DLD1 (cell line): ENCODE measurements around the gene CLEC6A.
"Not testable (repeated sequence)": the region's sequence is repeated elsewhere in the genome, so short reads cannot be mapped to it uniquely, and the experiment has no call there.

ENCODE experiments used
- in situ Hi-C: cut with HindIII; loops from 2 replicates; pipeline ENCODE4 v1.10.0; 2017; ENCODE audit warnings: low sequenced_read_pairs

The CLEC6A gene

DNA sequence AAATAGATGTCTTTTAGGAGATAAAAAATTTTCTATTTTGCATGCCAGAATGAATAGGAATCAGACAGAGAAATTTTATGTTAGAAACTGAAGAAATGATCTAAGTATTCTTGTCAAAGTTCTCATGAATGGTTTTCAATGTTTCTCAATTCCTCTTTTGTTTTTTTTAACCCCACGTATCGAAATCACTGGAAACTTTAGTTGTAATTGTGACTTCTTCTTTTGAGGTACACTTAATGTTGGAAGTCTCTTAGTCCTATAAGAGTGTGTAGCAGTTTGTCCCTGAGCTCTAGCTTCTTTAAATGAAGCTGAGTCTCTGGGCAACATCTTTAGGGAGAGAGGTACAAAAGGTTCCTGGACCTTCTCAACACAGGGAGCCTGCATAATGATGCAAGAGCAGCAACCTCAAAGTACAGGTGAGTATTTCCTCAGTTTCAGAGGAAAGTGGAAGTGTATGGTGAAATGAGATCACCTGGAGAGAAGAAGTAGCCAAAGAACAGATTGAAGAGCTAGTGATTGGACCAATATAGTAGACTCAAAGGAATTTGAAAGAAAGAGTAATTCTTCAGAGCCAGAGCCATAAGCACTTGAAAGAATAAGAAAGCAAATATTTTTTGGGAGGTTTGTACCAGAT lies at the start of gene CLEC6A:
Gene CLEC6A (plus strand): TSS at position 236 of the 634 bp plus-strand sequence. CDS start 150 bp downstream, at position 386.
- in situ Hi-C loops = no loop called here

DNA sequence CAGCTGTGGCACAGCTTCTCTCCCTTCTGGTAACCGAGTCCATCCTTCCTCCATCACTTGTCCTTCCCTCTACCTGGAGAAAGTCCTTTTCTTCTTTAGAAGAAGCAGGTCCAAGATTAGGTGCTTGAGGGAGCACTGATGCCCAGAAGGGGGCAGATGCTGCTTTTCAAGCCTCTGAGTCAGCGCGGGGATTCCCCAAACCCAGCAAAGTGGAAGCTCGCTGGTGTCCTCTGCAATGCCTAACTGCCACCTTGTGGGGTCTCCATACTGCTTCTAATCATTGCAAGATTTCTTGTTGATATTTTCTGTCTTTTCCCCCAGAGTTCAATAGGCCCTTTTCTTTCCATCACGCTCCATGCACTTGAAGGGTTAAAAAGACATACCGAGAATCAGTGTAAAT lies 36.2 kb upstream of the CLEC6A start:
- in situ Hi-C loops = not testable (repeated sequence)

DNA sequence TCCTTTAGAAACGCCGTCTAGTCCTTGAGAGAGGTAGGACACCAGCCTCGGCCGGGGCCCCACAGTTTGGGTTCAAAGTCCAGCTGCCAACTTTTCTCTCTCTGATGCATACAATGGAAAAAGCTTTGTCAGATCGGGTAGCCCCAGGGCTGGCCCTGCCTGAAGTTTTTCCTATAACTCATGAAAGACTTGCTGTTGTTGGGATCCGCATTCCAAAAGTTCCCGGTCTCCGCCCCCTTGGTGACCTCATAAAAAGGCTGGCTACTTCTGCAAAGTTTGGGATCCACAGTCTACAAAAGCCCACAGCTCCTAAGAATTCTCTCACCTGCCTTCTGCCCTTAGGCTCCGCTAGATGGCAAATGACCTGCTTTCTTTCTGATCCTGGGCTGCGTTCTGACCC lies 35.3 kb upstream of the CLEC6A start:
- in situ Hi-C loops = no loop called here

DNA sequence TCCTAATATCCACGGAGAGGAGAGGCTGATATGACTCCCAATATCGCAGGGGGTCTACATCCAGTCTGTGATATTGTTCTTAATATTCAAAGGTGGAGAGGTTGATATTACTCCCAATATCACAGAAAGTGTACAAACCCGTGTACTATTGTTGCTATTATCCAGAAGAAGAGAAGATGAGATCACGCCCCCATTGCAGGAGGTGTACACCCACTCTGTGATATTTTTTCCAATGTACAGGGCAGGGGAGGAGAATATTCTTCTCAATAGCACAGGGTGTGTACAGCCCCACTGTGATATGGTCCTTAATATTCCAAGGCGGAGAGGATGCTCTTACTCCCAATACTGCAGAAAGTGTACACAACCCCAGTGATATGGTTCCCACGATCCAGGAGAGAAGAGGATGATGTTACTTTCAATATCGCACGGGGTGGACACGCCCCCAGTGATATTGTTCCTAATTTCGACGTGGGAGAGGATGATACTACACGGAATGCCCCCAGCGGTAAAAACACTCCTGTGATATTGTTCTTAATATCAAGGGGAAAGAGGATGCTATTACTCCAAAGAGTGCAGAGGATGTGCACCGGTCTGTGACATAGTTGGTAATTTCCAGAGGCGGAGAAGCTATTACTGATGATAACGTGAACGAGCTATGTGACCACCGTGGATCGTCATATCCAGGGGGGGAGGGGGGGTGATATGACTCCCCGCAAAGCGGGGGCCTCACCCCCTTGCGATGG lies 11.1 kb upstream of the CLEC6A start:
- in situ Hi-C loops = not testable (repeated sequence)

DNA sequence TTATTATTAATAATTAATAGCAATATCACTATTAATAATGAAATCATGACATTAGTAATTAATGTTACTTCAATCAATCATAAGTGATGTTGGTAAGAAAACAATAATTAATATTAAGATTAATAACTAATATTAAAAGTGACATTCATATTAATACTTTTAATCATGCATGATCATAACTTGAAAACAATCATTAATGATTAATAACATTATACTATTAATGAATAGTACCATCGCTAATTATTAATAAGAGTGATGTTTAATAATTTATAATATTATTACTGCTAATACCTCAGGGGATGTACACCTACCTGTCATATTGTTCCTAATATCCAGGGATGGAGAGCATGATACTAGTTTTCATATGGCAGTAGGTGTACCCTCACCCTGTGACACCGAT lies 10.0 kb upstream of the CLEC6A start:
- in situ Hi-C loops = no loop called here

DNA sequence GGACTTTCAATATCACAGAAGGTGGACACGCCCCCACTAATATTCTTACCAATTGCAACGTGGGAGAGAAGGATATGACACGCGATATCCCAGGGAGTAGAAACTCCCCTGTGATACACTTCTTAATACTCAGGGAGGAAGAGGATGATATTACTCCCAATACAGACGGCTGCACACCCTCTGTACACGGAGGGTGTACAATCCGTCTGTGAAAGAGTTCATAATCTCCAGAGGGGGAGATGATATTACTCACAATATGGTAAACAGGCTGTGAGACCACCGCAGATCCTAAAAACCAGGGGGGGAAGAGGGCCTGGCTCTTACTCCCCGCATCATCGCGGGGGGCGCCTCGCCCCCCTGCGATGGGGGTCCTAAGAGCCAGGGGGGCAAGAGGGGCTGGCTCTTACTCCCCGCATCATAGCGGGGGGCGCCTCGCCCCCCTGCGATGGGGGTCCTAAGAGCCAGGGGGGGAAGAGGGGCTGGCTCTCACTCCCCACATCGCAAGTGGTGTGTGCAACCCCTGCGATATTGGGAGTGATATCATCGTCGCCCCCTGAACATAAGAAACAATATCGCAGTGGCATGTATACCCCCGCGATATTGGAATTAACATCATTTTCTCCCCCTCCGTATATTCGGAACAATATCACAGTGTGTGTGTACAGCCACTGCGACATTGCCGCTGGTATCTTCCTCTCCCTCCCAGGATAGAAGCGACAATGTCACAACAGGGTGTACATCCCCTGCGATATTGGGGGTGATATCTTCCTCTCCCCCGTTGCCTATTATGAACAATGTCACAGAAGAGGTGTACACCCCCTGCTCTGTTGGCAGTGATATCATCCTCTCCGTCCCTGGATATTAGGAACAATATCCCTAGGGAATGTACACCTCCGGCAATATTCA lies 8.9 kb upstream of the CLEC6A start:
- in situ Hi-C loops = no loop called here

DNA sequence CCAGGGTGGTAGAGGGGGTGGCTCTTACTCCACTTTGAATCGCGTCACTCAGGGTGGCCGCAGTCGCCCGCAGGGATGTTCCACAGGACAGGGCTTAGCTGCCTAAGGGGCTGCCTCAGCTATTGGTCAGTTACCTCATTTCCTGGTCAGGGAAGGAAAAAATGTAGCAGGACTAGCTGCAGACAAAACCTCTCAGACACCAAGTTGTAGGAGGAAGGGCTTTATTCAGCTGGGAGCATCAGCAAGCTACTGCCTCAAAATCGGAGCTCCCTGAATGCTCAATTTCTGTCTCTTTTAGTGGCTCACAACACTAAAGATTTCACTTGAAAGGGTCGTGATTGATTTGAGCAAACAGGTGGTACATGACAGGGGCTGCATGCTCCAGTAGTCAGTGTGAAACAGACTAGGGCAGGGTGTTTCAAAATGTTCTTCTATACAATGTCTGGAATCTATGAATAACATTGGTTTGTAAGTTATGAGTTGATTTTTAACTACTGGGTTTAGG lies 6.4 kb upstream of the CLEC6A start:
- in situ Hi-C loops = no loop called here

DNA sequence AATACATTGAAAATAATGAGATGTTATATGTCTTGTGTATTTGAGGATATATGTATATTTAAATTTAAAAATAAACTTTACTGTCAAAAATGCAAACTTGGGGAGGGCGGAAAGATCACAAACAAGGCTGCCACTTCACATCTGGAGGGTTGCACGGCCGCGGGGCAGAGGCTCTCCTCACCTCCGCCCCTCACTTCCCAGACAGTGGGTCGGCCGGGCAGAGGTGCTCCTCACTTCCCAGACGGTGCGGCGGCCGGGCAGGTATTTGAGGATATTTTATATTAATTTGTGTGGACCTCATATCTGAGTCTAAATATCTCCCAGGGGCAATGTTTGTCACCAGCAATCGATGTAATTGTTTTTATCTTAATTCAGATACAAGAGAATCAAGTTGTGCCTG lies 3.7 kb upstream of the CLEC6A start:
- in situ Hi-C loops = no loop called here

DNA sequence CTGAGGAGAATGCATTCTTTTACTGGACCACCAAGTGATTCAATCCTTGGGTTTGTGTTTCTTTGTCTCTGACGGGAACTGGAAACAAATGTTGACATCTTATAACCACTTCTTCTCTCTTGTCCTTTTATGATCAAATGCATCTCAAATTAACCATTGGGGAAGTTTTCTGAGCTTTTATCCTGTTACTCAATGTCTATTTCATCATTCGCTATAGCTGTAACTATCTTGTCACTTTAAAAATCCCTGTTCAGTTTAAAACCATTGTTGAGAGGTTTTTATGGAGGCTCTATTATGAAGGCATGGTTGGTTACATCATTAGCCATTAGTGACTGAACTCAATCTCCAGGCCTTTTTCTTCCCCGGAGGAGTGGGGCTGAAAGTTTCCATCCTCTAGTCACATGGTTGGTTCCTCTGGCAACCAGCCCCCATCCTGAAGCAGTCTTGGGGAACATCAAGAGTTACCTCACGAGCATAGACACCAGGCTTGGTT lies 2.7 kb upstream of the CLEC6A start:
- in situ Hi-C loops = no loop called here

DNA sequence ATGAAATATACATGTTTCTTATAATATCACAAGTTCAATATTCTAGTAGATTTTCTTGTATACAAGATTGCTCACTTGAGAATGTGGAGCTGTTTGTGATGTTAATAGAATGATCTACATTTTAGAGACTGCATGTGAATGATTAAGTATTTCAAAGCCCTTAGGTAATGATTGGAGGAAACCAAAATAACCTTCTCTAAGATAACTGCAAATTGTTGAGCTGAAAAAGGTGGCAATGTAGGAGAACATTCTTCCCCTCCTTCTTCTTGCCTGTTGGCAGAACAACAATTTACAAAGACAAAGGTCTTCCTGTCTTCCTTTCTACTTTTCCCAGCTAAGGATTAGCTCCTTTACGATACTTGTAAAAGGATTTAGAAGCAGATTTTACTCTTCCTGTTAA lies 2.0 kb upstream of the CLEC6A start:
- in situ Hi-C loops = no loop called here

DNA sequence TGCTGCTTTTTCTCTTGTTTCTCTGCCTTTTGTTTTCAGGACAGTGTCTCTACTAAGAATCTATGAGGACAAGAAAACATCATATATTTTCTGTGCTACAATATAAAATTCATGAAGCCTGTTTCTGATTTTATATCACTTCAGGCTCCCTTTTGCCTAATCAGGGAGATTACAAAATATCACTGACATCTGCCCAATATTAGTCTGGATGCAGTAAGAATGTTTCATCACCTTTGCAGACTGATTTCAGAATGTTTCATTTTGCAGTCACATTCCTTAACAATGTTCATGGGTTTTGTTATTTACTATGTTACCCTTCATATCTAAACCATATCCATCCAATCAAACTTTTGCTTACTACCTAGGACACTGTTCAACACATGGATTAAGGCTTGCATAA lies 491 bp upstream of the CLEC6A start:
- in situ Hi-C loops = no loop called here

DNA sequence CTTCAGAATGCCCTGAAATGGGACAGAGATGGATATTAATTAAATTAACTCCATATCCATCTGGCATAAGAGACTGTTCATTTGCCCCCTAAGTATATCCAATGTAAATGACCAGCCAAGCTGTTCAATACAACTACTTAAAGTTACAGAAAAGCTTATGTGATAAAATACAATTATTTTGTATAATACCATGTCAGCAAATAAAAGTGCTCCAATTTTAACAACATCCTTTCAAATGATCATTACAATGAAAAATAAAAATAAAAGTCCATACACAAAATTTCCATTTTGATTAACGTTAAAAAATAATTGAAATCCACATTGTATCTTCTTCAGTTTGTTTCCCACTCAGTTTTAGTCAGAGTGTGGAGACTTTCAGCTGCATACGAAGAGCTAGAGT lies 5.7 kb downstream of the CLEC6A start:
- in situ Hi-C loops = no loop called here

DNA sequence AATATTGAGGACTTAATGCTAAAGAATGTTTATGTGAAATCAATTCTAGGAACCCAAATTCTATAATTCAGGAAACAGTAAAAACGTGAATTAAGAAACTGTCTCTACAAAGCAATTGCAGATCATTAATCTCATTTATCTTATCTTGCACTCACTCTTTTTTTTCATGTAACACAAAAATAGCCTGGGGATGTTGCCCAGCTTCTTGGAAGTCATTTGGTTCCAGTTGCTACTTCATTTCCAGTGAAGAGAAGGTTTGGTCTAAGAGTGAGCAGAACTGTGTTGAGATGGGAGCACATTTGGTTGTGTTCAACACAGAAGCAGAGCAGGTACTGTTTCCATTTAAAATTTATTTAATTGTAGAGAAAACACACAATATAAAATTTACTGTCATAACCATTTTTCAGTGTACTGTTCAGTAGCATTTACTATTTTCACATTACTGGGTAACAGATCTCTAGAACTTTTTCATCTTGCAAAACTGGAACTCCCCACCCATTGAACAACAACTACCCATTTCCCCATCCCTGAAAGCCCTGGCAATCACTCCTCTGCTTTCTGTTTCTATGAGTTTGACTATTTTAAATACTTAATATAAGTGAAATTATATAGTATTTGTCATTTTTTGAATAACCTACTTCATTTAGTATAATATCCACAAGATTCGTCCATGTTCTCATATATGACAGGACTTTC lies 9.7 kb downstream of the CLEC6A start:
- in situ Hi-C loops = no loop called here

DNA sequence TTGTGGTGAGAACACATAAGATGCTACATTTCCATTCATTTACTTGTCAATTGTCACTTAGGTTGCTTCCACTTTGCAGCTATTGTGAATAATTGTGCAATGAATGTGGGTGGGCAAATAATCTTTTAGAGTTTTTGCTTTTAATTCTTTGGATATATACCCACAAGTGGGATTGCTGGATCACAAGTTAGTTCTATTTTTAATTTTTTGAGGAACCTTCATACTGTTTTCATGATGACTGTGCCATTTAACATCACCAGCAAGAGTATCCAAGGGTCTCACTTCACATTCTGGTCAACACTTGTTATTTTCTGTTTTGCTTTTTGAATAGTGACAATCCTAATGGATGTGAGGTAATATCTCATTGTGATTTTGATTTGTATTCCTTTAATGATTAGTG lies 10.5 kb downstream of the CLEC6A start:
- in situ Hi-C loops = no loop called here

DNA sequence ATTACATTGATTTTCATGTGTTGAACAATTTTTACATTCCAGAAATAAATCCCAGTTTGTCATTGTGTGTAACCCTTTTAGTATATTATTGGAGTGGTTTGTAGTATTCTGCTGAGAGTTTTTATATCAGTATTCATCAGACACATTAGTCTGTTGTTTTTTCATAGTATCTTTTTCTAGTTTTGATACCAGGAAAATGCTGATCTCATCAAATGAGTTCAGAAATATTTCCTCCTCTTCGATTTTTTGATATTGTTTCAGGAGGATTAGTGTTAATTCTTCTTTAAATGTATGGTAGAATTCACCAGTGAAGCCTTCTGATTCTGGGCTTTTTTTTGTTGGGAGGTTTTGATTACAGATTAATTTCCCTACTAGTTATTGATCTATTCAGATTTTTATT lies 15.3 kb downstream of the CLEC6A start:
- in situ Hi-C loops = no loop called here

DNA sequence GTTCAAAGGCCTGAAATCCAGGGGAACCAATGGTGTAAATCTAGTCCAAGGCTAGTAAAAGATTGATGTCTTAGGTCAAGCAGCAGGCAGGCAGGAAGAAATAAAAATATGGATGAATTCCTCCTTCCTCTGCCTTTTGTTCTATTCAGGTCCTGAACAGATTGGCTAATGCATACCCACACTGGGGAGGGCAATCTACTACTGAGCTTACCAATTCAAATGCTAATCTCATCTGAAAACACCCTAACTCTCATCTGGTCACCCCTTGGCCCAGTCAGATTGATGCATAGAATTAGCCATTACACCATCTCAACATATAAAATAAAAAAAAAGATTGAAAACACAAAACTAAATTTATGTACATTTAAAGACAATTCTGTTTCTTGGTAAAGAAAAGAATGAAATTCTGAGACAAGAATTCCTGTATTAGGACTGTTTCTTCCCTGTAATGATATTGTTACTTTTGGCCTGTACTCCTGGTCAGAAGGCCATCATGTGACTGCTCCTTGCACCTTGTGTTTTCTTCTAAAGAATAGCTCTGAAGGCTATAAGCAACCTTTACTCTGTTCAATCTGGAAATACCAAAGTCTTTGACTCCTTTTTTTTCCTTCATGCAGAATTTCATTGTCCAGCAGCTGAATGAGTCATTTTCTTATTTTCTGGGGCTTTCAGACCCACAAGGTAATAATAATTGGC lies 19.9 kb downstream of the CLEC6A start:
- in situ Hi-C loops = no loop called here

DNA sequence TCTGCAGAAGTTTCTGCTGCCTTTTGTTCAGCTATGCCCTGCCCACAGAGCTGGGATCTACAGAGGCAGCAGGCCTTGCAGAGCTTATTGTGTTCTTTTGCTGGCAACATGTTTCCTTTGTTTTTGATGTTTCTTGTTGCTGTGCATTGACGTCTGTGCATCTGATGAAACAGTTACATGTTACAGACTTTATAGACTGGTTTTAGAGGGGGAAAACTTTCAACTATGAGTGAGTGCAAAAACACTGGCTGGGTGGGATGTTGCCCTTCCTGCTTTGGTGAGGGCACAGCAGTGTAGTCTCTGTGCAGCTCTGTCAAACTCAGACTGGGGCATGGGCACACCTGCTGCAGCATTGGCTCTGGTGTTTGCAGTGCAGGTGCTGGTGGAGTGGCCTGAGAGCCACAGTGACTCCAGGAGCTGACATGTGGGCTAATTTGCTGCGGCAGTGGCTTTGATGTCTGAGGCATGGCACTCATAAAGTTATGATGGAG lies 26.9 kb downstream of the CLEC6A start:
- in situ Hi-C loops = no loop called here

DNA sequence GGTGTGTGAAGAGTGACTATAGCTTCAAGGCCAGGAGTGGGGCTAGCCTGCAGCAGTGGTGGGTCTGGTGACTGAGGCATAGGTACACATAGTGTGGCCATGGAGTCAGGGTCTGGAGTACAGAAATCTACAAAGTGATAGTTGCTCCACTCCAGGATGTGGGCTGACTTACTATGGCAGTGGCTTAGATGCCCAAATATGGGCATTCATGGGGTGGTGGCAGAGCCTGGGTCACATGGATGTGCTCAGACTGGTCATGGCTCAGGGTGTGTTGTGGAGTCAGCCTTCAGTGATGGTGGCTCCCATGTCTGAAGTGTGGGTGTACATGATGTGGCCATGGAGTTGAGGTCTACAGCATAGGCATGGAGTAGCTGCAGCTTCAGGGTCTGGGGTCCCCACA lies 27.3 kb downstream of the CLEC6A start:
- in situ Hi-C loops = no loop called here

DNA sequence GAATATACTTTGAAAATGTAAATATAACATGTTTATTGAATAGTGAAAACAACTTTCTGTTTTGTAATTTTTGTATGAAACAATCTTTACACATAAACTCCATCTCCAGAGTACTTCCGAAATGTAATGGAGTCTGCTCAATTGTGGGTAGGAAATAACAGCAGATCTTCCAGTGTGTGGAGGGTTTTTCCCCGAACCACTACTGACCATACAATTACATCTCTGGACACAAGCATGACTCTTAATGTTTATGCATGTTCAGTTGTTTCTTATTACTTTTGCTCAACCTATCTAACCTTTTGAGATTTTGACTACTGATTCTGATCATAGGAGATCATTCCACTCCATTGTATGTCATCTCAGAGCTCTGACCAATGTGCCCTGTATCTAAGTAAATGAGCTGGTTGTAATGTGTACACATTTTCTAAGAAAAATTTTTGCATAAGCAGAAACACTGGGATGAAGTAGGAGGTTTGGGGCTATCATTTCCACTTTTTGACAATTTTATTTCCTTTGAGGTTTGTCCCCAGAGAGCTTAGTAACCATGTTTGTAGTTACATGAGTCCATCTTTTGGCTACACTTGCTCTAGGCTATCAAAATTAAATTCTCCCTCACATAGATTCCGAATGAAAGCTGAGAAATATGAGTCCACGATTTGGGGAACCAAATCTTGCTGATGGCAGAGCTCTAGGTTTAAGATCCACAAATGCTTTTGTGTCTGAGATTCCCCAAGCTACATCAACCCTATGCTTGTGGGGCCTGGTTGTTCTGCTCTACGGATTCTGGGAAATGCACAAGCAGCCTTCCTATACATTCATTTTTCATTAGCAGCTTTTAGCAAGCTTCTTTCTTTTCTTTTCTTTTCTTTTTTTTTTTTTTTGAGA lies 36.1 kb downstream of the CLEC6A start:
- in situ Hi-C loops = no loop called here
